MV-4-11 (cell line): Measurements from ENCODE around the gene PIK3C3.
"Not testable (repeated sequence)": the region's sequence is repeated elsewhere in the genome, so short reads cannot be mapped to it uniquely, and the experiment has no call there.

ENCODE experiments used
- DNase-seq: peaks from one replicate; lab custom pipeline; 2025; lab: John Stamatoyannopoulos, UW

The PIK3C3 gene

GRCh38 chr18:42072407-42072806 lies 117.4 kb downstream of the PIK3C3 start:
- no peak for DNase-seq

GRCh38 chr18:42074704-42075103 lies 119.7 kb downstream of the PIK3C3 start:
- DNase-seq = no peak

- DNase-seq = peak; percentile 72
Observed at GRCh38 chr18:42078711-42079110, 123.7 kb downstream of the PIK3C3 start.

GRCh38 chr18:42080340-42080739 lies 125.3 kb downstream of the PIK3C3 start:
- no peak for DNase-seq

- no peak for DNase-seq
Observed at GRCh38 chr18:42082415-42083234, 127.6 kb downstream of the PIK3C3 start.

- no peak for DNase-seq
Observed at GRCh38 chr18:42086288-42086687, 131.3 kb downstream of the PIK3C3 start.

- no peak for DNase-seq
Observed at GRCh38 chr18:42087235-42087634, 132.2 kb downstream of the PIK3C3 start.

- DNase-seq = peak; percentile 72
Observed at GRCh38 chr18:42087876-42088275, 132.8 kb downstream of the PIK3C3 start.

- DNase-seq = no peak
Observed at GRCh38 chr18:42092848-42093247, 137.8 kb downstream of the PIK3C3 start.

GRCh38 chr18:42094875-42095274 lies 139.8 kb downstream of the PIK3C3 start:
- no peak for DNase-seq

- DNase-seq = no peak
Observed at GRCh38 chr18:42095732-42096377, 140.8 kb downstream of the PIK3C3 start.

GRCh38 chr18:42100248-42100647 lies 145.2 kb downstream of the PIK3C3 start:
- DNase-seq = no peak

- no peak for DNase-seq
Observed at GRCh38 chr18:42100911-42101310, 145.9 kb downstream of the PIK3C3 start.

- no peak for DNase-seq
Observed at GRCh38 chr18:42105394-42105793, 150.4 kb downstream of the PIK3C3 start.

- DNase-seq = no peak
Observed at GRCh38 chr18:42106784-42107183, 151.8 kb downstream of the PIK3C3 start.

GRCh38 chr18:42107287-42107686 lies 152.3 kb downstream of the PIK3C3 start:
- no peak for DNase-seq

- DNase-seq = no peak
Observed at GRCh38 chr18:42107691-42108450, 152.8 kb downstream of the PIK3C3 start.

GRCh38 chr18:42112147-42112546 lies 157.1 kb downstream of the PIK3C3 start:
- DNase-seq = not testable (repeated sequence)

GRCh38 chr18:42112657-42113420 lies 157.8 kb downstream of the PIK3C3 start:
- peak; percentile 67 for DNase-seq

GRCh38 chr18:42113529-42114191 lies 158.6 kb downstream of the PIK3C3 start:
- DNase-seq = peak; percentile 78

- DNase-seq = peak; percentile 66
Observed at GRCh38 chr18:42114310-42114943, 159.4 kb downstream of the PIK3C3 start.
